Endothelial cell of umbilical vein (primary cell): ENCODE results near the gene ZC3H7A. TPM values are rescaled to one million over a fixed set of nuclear protein-coding genes. Genes with fewer than 3 reads are reported as not detected.
A peak's percentile ranks its signal among the peaks of the same experiment; 100 is the strongest.

Experiments
- BruUV-seq: library from RNA; stranded (reverse); fragments of 400-500 nt; replicated peaks from 2 replicates; lab custom pipeline; 2021; lab: Mats Ljungman, UMichigan
- CTCF ChIA-PET: fragments of 300-600, 350-600 bp; sonication (Branson Sonifier 250); formaldehyde crosslinking; loops from one replicate; lab custom pipeline; 2021; ENCODE audit warnings: antibody characterized with exemption, inconsistent platforms; lab: Charles Lee
- POLR2A ChIA-PET: fragments of 300-600, 350-600 bp; sonication (Branson Sonifier 250); formaldehyde crosslinking; loops from one replicate; lab custom pipeline; 2021; ENCODE audit warnings: antibody characterized with exemption, inconsistent platforms; lab: Charles Lee
- DNase-seq: peaks from one replicate; pipeline ENCODE4 v3.0.0-alpha.2; 2011; ENCODE audit warnings: low read depth, low spot score
- FAIRE-seq: peaks from 2 replicates; lab custom pipeline; 2011; peaks lifted over from hg19 to GRCh38; lab: Jason Lieb, UNC
- H2AFZ ChIP-seq: 2 replicates; pipeline ENCODE4 v1.6.0; 2012; ENCODE audit warnings: low read depth, low read length, control low read depth, inconsistent platforms
- H3K27ac ChIP-seq: 2 replicates; pipeline ENCODE4 v1.5.1; 2011; ENCODE audit warnings: low read depth, mild to moderate bottlenecking, control low read depth, low read length, moderate library complexity; ENCODE audit not compliant: insufficient read depth
- H3K27me3 ChIP-seq, 2 experiments: 2 replicates each; pipeline versions ENCODE4 v1.6.0 to v1.6.1; 2011; ENCODE audit warnings: low read length in 2 of 2, mixed read lengths in 1 of 2; ENCODE audit not compliant: control insufficient read depth in 2 of 2, insufficient read depth in 2 of 2
- H3K36me3 ChIP-seq, 2 experiments: 2 replicates in 1 of 2; 3 replicates in 1 of 2; pipeline ENCODE4 v1.5.1; 2011; ENCODE audit warnings: low read length in 2 of 2, mild to moderate bottlenecking in 1 of 2, moderate library complexity in 1 of 2; ENCODE audit not compliant: control insufficient read depth in 2 of 2, insufficient read depth in 2 of 2; ENCODE audit errors: extremely low read depth in 1 of 2
- H3K4me1 ChIP-seq: 3 replicates; pipeline ENCODE4 v1.5.1; 2011; ENCODE audit warnings: mild to moderate bottlenecking, low read length; ENCODE audit not compliant: control insufficient read depth, insufficient read depth; ENCODE audit errors: extremely low read depth
- H3K4me2 ChIP-seq: 2 replicates; pipeline ENCODE4 v1.6.1; 2011; ENCODE audit warnings: low read length, control low read depth, mixed read lengths; ENCODE audit not compliant: insufficient read depth
- H3K4me3 ChIP-seq, 3 experiments: fragments of 200-600 bp in 1 of 3; sonication (generic), shearing (Covaris generic) in 1 of 3; replicated peaks in 1 of 3; 2 replicates each; pipeline ENCODE4 v1.5.1; 2011 to 2016; ENCODE audit warnings: control low read depth in 3 of 3, low read length in 3 of 3, mild to moderate bottlenecking in 2 of 3, inconsistent platforms in 1 of 3, low read depth in 1 of 3, moderate library complexity in 1 of 3; ENCODE audit not compliant: insufficient read depth in 1 of 3
- H3K79me2 ChIP-seq: 2 replicates; pipeline ENCODE4 v1.6.0; 2012; ENCODE audit warnings: low read length, inconsistent platforms; ENCODE audit not compliant: control insufficient read depth, insufficient read depth
- H3K9ac ChIP-seq: replicated peaks from 2 replicates; pipeline ENCODE3; 2011; ENCODE audit warnings: low read length, control low read depth; ENCODE audit not compliant: insufficient read depth; ENCODE audit errors: extremely low read depth
- H3K9me1 ChIP-seq: replicated peaks from 3 replicates; pipeline ENCODE4 v1.6.0; 2011; ENCODE audit warnings: mild to moderate bottlenecking, low read length; ENCODE audit not compliant: control insufficient read depth, insufficient read depth; ENCODE audit errors: extremely low read depth
- H3K9me3 ChIP-seq: replicated peaks from 2 replicates; pipeline ENCODE4 v1.5.1; 2012; ENCODE audit warnings: low read length, inconsistent platforms; ENCODE audit not compliant: control insufficient read depth, insufficient read depth
- H4K20me1 ChIP-seq: replicated peaks from 2 replicates; pipeline ENCODE3; 2011; ENCODE audit warnings: mild to moderate bottlenecking, low read length; ENCODE audit not compliant: control insufficient read depth, insufficient read depth; ENCODE audit errors: extremely low read depth
- GATA2 ChIP-seq: IDR thresholded peaks from 2 replicates; pipeline ENCODE4 v1.7.0; 2011; ENCODE audit warnings: low read depth, mild to moderate bottlenecking, moderate library complexity, mixed read lengths, low read length; ENCODE audit not compliant: insufficient read length, insufficient read depth
- JUN ChIP-seq: IDR thresholded peaks from 2 replicates; pipeline ENCODE4 v1.6.1; 2011; ENCODE audit warnings: borderline replicate concordance, low read depth; ENCODE audit not compliant: insufficient read length, insufficient read depth
- MAX ChIP-seq: IDR thresholded peaks from 2 replicates; pipeline ENCODE4 v1.6.1; 2011; ENCODE audit not compliant: insufficient read depth, insufficient read length
- POLR2A ChIP-seq: IDR thresholded peaks from 2 replicates; pipeline ENCODE4 v1.6.1; 2012; ENCODE audit warnings: low read depth, mild to moderate bottlenecking, control low read depth, low read length
- POLR2AphosphoS5 ChIP-seq: IDR thresholded peaks from 2 replicates; pipeline ENCODE4 v1.6.1; 2012; ENCODE audit warnings: low read depth, mild to moderate bottlenecking, control low read depth, low read length, moderate library complexity; ENCODE audit not compliant: insufficient read depth
- dilution Hi-C: fragments of 300-500 bp; cut with MboI; formaldehyde crosslinking; loops from one replicate; pipeline ENCODE4 v1.15.0; 2019; ENCODE audit warnings: low sequenced_read_pairs; ENCODE audit not compliant: extremely low pct_ligation_motif_present
- intact Hi-C: fragments of 100-400 bp; cut with micrococcal nuclease; formaldehyde crosslinking; loops from one replicate; pipeline ENCODE4 v1.10.0; 2022
- polyA plus RNA-seq, 4 experiments: library from polyadenylated mRNA; depleted of rRNA in 3 of 4; stranded (reverse) in 3 of 4; unstranded in 1 of 4; fragments of >200 nt; gene quantifications; 2 replicates each; pipeline versions ENCODE4 v1.2.1 to v1.2.3, GENCODE V29; 2011 to 2012; ENCODE audit warnings: missing spikeins in 1 of 4
- total RNA-seq: library from RNA; stranded (reverse); gene quantifications from 2 replicates; pipeline ENCODE4 v1.2.3, GENCODE V29; 2021

ZC3H7A gene
- total and polyA plus RNA-seq, 2 donors (not counting 3 experiments of a cell fraction or from before 2014, with no cell fraction given), result 44.1 to 78.0 TPM

GRCh38 chr16:11742536-11743307 lies 54.3 kb downstream of the ZC3H7A start, which contains the start of gene TXNDC11:
Gene TXNDC11 (minus strand): TSS chr16:11742857. CDS start chr16:11742730, 127 bp downstream.
- Histone ChIP-seq H3K79me2 (peaks cover 45% of the 10 kb centered on the region), H3K4me1 (peaks cover 22% of the 10 kb centered on the region), H3K9me1 (no peaks in the 10 kb centered on the region), H3K4me3 (peak within 1 kb of the TSS; percentile 91 to 93 (median 91)), H3K27me3 (no peaks in the 10 kb centered on the region), H3K27ac (peak within 1 kb of the TSS; percentile 85), H2AFZ (peak within 1 kb of the TSS; percentile 87), H3K9me3 (no peaks in the 10 kb centered on the region), H3K4me2 (peak within 1 kb of the TSS; percentile 92), H3K9ac (peak within 1 kb of the TSS; percentile 88), H3K36me3 (peaks cover 0 to 3% of the 10 kb centered on the region in 2 experiments), H4K20me1 (peaks cover 7% of the 10 kb centered on the region)
- TF ChIP-seq POLR2A (peak; percentile 84), POLR2AphosphoS5 (peak; percentile 92), GATA2 (no peak), JUN (no peak), MAX (peak; percentile 31)
- BruUV-seq, result no TSS peak
- dilution Hi-C loops (no loop called here), intact Hi-C loops (loop anchor here (1.0 to 5.0 kb wide), 5 partner anchors 40 to 235 kb away; partner anchors contain the start of genes RSL1D1, SNX29 and ZC3H7A)
- ChIA-PET POLR2A (interaction anchor here (0.6 to 1.7 kb wide), 3 partner anchors 33 to 159 kb away, joined by 3 to 5 read pairs (median 3); no protein-coding TSS in a partner anchor), CTCF (interaction anchor here (0.6 to 2.5 kb wide), 9 partner anchors 9 to 347 kb away, joined by 3 to 11 read pairs (median 4); partner anchors contain the start of gene ZC3H7A)
- FAIRE-seq (peak; percentile 78), DNase-seq (peak; percentile 99)
